ENCODE results near the gene ZHX3.
A peak's percentile ranks its signal among the peaks of the same experiment; 100 is the strongest.

Gene ZHX3

GRCh38 chr20:41173791-41174341 lies 143.7 kb downstream of the ZHX3 start:
- CTCF ChIA-PET: interaction anchor here (0.6 to 12.7 kb wide), 35 partner anchors 8 to 306 kb away, joined by 3 to 404 read pairs (median 5); partner anchors contain the start of gene LPIN3
- TF ChIP-seq CTCF (IDR thresholded peaks at IDR 0.05; ENCODE audit: insufficient read depth, low read length, missing control alignments): no peak

GRCh38 chr20:41173161-41173721 lies 144.3 kb downstream of the ZHX3 start:
- ChIA-PET CTCF (interaction anchor here (0.5 to 12.7 kb wide), 55 partner anchors 8 to 307 kb away, joined by 3 to 404 read pairs (median 5); partner anchors contain the start of gene LPIN3), POLR2A (interaction anchor here (0.7 kb wide), 1 partner anchor 157 kb away, joined by 3 read pairs; no protein-coding TSS in a partner anchor)
- no peak overlapping the region for H3K4me3 ChIP-seq (ENCODE audit: low read depth, low read length)
- TF ChIP-seq CTCF (IDR thresholded peaks at IDR 0.05; ENCODE audit: insufficient read depth, low read length, missing control alignments): peak; percentile 98
- no peak for DNase-seq (ENCODE audit: low read depth, low spot score)

More at GRCh38 chr20:41173791-41174341, 143.7 kb downstream of the ZHX3 start:
- no peak overlapping the region for H3K4me3 ChIP-seq (ENCODE audit: low read depth, low read length)
- POLR2A ChIA-PET: no interaction called here
- no peak for DNase-seq (ENCODE audit: low read depth, low spot score)

- no peak for TF ChIP-seq CTCF (IDR thresholded peaks at IDR 0.05; ENCODE audit: insufficient read depth, low read length, missing control alignments)
- CTCF ChIA-PET: interaction anchor here (0.5 to 12.7 kb wide), 54 partner anchors 8 to 308 kb away, joined by 3 to 404 read pairs (median 5); partner anchors contain the start of gene LPIN3
- POLR2A ChIA-PET: interaction anchor here (0.7 kb wide), 2 partner anchors 22 to 157 kb away, joined by 3 read pairs; no protein-coding TSS in a partner anchor
- no peak for DNase-seq (ENCODE audit: low read depth, low spot score)
- no peak overlapping the region for H3K4me3 ChIP-seq (ENCODE audit: low read depth, low read length)
Measured at GRCh38 chr20:41172296-41173140, 145.0 kb downstream of the ZHX3 start.

GRCh38 chr20:41171736-41172295 lies 145.7 kb downstream of the ZHX3 start:
- no peak for DNase-seq (ENCODE audit: low read depth, low spot score)
- TF ChIP-seq CTCF (IDR thresholded peaks at IDR 0.05; ENCODE audit: insufficient read depth, low read length, missing control alignments): no peak
- ChIA-PET POLR2A (interaction anchor here (0.7 kb wide), 1 partner anchor 21 kb away, joined by 3 read pairs; no protein-coding TSS in a partner anchor), CTCF (interaction anchor here (0.8 to 12.7 kb wide), 16 partner anchors 9 to 239 kb away, joined by 3 to 404 read pairs (median 12); partner anchors contain the start of gene LPIN3)
- no peak overlapping the region for H3K4me3 ChIP-seq (ENCODE audit: low read depth, low read length)

DNA sequence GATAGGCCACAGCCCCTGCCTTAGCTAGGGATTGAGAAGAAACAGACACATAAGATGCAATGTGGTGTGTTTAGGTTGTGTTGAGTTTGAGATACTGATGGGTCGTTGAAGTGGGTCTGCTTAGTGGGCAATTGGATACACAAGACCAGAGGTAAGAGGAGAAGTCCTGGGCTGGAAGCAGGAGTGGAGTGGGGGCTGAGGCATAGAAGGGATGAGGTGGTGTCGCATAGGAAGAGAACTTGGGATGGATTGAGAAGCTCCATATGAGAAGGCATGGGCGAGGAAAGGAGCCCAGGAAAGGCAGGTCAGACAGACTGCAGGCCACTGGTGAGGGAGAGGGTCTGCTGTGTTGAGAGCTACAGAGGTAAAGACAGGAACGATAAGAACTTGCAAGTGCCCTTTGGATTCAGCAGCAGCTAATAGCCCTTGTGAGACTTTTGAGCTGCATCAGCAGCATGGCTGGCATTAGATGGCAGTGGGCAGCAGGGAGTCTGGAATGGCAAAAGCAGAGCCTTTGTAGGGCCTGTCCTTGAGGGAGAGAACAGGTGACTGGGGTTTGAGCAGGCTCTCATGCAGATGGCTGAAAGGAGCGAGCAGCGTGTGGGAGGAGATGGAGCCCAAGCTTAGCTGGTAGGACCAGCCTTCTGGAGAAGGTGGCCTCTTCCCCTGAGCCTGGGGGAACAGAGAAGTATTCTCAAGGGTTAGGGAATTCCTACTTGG lies 147.0 kb downstream of the ZHX3 start:
- no peak for DNase-seq (ENCODE audit: low read depth, low spot score)
- CTCF ChIA-PET: interaction anchor here (1.2 to 12.7 kb wide), 7 partner anchors 15 to 241 kb away, joined by 3 to 404 read pairs (median 15); partner anchors contain the start of gene LPIN3
- TF ChIP-seq CTCF (IDR thresholded peaks at IDR 0.05; ENCODE audit: insufficient read depth, low read length, missing control alignments): no peak
- H3K4me3 ChIP-seq (ENCODE audit: low read depth, low read length): no peak overlapping the region
- POLR2A ChIA-PET: interaction anchor here (1.8 kb wide), 1 partner anchor 159 kb away, joined by 6 read pairs; no protein-coding TSS in a partner anchor

Data from AG04449 (cell line).